Activated CD8-positive, alpha-beta memory T cell treated with anti-CD3 and anti-CD28 coated beads for 1 hour (primary cell): ENCODE results near the gene CTAG1A.
"Not testable (repeated sequence)": the region's sequence is repeated elsewhere in the genome, so short reads cannot be mapped to it uniquely, and the experiment has no call there.

ENCODE experiments used
- DNase-seq, 2 donors: peaks; one replicate each; pipeline ENCODE4 v3.0.0-alpha.2; 2020; ENCODE audit warnings: low read depth in 1 of 2; ENCODE audit errors: extremely low read depth in 1 of 2

The CTAG1A gene

GRCh38 chrX:154608823-154609222 is 23.9 kb downstream of the CTAG1A start:
- not testable (repeated sequence) for DNase-seq

- not testable (repeated sequence) for DNase-seq
Observed at GRCh38 chrX:154611146-154611545, 26.2 kb downstream of the CTAG1A start.

- not testable (repeated sequence) for DNase-seq
Observed at GRCh38 chrX:154613586-154613985, 28.7 kb downstream of the CTAG1A start.

- not testable (repeated sequence) for DNase-seq
Observed at GRCh38 chrX:154619182-154619581, 34.2 kb downstream of the CTAG1A start, which contains the start of gene CTAG1B. Gene CTAG1B, minus strand, starts transcription at chrX:154619282. Its CDS starts 64 bp downstream, at chrX:154619218.

- DNase-seq = not testable (repeated sequence)
Observed at GRCh38 chrX:154620767-154621414, 36.0 kb downstream of the CTAG1A start.

- not testable (repeated sequence) for DNase-seq
Observed at GRCh38 chrX:154628960-154629359, 44.0 kb downstream of the CTAG1A start.

GRCh38 chrX:154630949-154631348 is 46.0 kb downstream of the CTAG1A start:
- not testable (repeated sequence) for DNase-seq

GRCh38 chrX:154633661-154634060 is 48.7 kb downstream of the CTAG1A start:
- DNase-seq = not testable (repeated sequence)
